DOHH2 (cell line): ENCODE results near the gene GKN1.

Source experiments
- H3F3A ChIP-seq: fragments of 200-600 bp; sonication (generic), shearing (Covaris generic); 2 replicates; pipeline ENCODE4 v1.6.0; 2016; ENCODE audit warnings: antibody characterized with exemption, mild to moderate bottlenecking; ENCODE audit not compliant: control insufficient read depth, insufficient read depth
- H3K27ac ChIP-seq: fragments of 200-600 bp; sonication (generic); 2 replicates; pipeline ENCODE4 v1.5.1; 2014; ENCODE audit warnings: low read depth, mild to moderate bottlenecking, low read length, moderate library complexity
- H3K27me3 ChIP-seq: fragments of 200-600 bp; sonication (generic); 2 replicates; pipeline ENCODE4 v1.6.1; 2014; ENCODE audit warnings: mild to moderate bottlenecking, low read length, mixed read lengths; ENCODE audit not compliant: control insufficient read depth
- H3K36me3 ChIP-seq: fragments of 200-600 bp; sonication (generic); 2 replicates; pipeline ENCODE4 v1.6.1; 2014; ENCODE audit warnings: mild to moderate bottlenecking, low read length, moderate library complexity, mixed read lengths; ENCODE audit not compliant: control insufficient read depth
- H3K4me1 ChIP-seq: fragments of 200-600 bp; sonication (generic); 2 replicates; pipeline ENCODE4 v1.6.1; 2014; ENCODE audit warnings: mild to moderate bottlenecking, low read length, mixed read lengths; ENCODE audit not compliant: control insufficient read depth
- H3K4me2 ChIP-seq: fragments of 200-600 bp; sonication (generic); 2 replicates; pipeline ENCODE4 v1.6.0; 2014; ENCODE audit warnings: mild to moderate bottlenecking, low read length, moderate library complexity
- H3K4me3 ChIP-seq: fragments of 200-600 bp; sonication (generic); 2 replicates; pipeline ENCODE4 v1.5.1; 2014; ENCODE audit warnings: mild to moderate bottlenecking, low read length, mixed read lengths
- H3K79me2 ChIP-seq: fragments of 200-600 bp; sonication (generic); 2 replicates; pipeline ENCODE4 v1.6.1; 2014; ENCODE audit warnings: mild to moderate bottlenecking, low read length, mixed read lengths; ENCODE audit not compliant: control insufficient read depth
- H3K9me2 ChIP-seq: fragments of 200-600 bp; sonication (generic); replicated peaks from 2 replicates; pipeline ENCODE4 v1.6.1; 2014; ENCODE audit warnings: mild to moderate bottlenecking, low read length, mixed read lengths; ENCODE audit not compliant: control insufficient read depth
- H3K9me3 ChIP-seq: fragments of 200-600 bp; sonication (generic); 2 replicates; pipeline ENCODE4 v1.6.1; 2014; ENCODE audit warnings: antibody characterized with exemption, low read length, mixed read lengths; ENCODE audit not compliant: control insufficient read depth, insufficient read depth
- H4K20me1 ChIP-seq: fragments of 200-600 bp; sonication (generic); 2 replicates; pipeline ENCODE4 v1.6.0; 2014; ENCODE audit warnings: low read depth, mild to moderate bottlenecking, antibody characterized with exemption, low read length, moderate library complexity; ENCODE audit not compliant: control insufficient read depth, insufficient read depth
- EZH2phosphoT487 ChIP-seq: fragments of 200-600 bp; sonication (generic); IDR thresholded peaks from 2 replicates; pipeline ENCODE4 v1.6.1; 2017; ENCODE audit warnings: borderline replicate concordance, mild to moderate bottlenecking, antibody characterized with exemption, low read length, moderate library complexity, mixed read lengths
- TF ChIP-seq, protein P1 (sequence below): fragments of 200-600 bp; sonication (generic); IDR thresholded peaks from one replicate; pipeline ENCODE4 v1.5.1; 2014; ENCODE audit warnings: antibody characterized with exemption, mild to moderate bottlenecking, low read depth, low read length; ENCODE audit not compliant: poor library complexity, severe bottlenecking

The GKN1 gene

GRCh38 chr2:68931149-68931711, 43.2 kb upstream of the GKN1 start:
- H4K20me1 ChIP-seq: no peaks in the 10 kb centered on the region
- no peaks in the 10 kb centered on the region for H3K9me2 ChIP-seq
- peaks cover 2% of the 10 kb centered on the region for H3K27me3 ChIP-seq
- no peaks in the 10 kb centered on the region for H3K36me3 ChIP-seq
- no peaks in the 10 kb centered on the region for H3F3A ChIP-seq
- H3K27ac ChIP-seq: no peak overlapping the region
- no peak overlapping the region for H3K4me2 ChIP-seq
- no peak overlapping the region for H3K4me3 ChIP-seq
- no peaks in the 10 kb centered on the region for H3K79me2 ChIP-seq
- TF ChIP-seq EZH2phosphoT487: no peak
- no peaks in the 10 kb centered on the region for H3K9me3 ChIP-seq
- H3K4me1 ChIP-seq: no peaks in the 10 kb centered on the region

DNA sequence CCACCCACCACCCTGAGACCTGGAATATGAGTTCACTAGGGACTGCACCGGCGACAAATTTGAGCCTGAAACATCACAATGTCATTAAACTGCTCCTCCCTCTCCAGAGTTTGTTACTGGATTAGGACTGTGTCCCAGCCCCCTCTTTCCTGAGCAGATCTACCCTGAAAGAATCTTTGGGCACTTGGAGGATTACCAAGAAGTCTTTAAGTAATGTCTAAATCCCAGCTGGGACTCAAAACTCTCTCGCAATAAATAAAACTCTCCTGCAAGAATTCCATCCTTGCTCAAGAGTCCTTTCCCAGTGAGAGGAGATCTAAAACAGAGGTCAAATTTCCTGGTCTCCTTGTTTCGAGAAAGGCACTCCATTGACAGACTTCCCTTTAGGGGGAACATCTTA, 42.6 kb upstream of the GKN1 start:
- H4K20me1 ChIP-seq: no peaks in the 10 kb centered on the region
- H3K27ac ChIP-seq: no peak overlapping the region
- TF ChIP-seq, protein P1, sequence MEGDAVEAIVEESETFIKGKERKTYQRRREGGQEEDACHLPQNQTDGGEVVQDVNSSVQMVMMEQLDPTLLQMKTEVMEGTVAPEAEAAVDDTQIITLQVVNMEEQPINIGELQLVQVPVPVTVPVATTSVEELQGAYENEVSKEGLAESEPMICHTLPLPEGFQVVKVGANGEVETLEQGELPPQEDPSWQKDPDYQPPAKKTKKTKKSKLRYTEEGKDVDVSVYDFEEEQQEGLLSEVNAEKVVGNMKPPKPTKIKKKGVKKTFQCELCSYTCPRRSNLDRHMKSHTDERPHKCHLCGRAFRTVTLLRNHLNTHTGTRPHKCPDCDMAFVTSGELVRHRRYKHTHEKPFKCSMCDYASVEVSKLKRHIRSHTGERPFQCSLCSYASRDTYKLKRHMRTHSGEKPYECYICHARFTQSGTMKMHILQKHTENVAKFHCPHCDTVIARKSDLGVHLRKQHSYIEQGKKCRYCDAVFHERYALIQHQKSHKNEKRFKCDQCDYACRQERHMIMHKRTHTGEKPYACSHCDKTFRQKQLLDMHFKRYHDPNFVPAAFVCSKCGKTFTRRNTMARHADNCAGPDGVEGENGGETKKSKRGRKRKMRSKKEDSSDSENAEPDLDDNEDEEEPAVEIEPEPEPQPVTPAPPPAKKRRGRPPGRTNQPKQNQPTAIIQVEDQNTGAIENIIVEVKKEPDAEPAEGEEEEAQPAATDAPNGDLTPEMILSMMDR: no peak
- no peak for TF ChIP-seq EZH2phosphoT487
- H3K36me3 ChIP-seq: no peaks in the 10 kb centered on the region
- H3K27me3 ChIP-seq: no peaks in the 10 kb centered on the region; the same call in 1 of the 2 replicates
- H3K9me3 ChIP-seq: no peaks in the 10 kb centered on the region
- H3K4me2 ChIP-seq: no peak overlapping the region
- no peaks in the 10 kb centered on the region for H3K79me2 ChIP-seq
- no peaks in the 10 kb centered on the region for H3K4me1 ChIP-seq
- no peak overlapping the region for H3K4me3 ChIP-seq
- H3K9me2 ChIP-seq: no peaks in the 10 kb centered on the region
- no peaks in the 10 kb centered on the region for H3F3A ChIP-seq

DNA sequence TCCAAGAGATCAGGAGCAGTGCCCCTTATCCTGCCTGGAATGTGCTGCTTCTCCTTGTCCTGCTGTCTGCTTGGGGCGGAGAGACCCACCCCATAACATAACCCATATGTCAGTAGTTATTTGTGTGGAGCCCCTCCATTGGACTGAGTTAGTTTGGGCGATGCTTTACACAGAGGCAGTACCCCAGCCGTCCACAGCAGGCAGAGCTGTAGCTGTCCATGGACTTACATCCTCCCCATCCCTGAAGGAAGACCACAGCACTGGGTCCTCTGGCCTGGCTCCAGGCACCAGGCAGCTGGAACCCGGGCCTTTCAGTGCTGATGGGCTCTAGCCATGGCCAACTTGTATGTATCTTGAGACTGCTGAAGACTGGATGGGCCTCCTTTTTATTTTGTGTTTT, 42.0 kb upstream of the GKN1 start:
- Histone ChIP-seq H3K9me3 (no peaks in the 10 kb centered on the region), H3K36me3 (no peaks in the 10 kb centered on the region), H3K9me2 (no peaks in the 10 kb centered on the region), H3K27ac (no peak overlapping the region), H4K20me1 (no peaks in the 10 kb centered on the region), H3K4me1 (no peaks in the 10 kb centered on the region), H3K79me2 (no peaks in the 10 kb centered on the region), H3K27me3 (peaks cover 4% of the 10 kb centered on the region), H3K4me2 (no peak overlapping the region), H3F3A (no peaks in the 10 kb centered on the region), H3K4me3 (no peak overlapping the region)
- TF ChIP-seq, protein P1: no peak
- TF ChIP-seq EZH2phosphoT487: no peak

DNA sequence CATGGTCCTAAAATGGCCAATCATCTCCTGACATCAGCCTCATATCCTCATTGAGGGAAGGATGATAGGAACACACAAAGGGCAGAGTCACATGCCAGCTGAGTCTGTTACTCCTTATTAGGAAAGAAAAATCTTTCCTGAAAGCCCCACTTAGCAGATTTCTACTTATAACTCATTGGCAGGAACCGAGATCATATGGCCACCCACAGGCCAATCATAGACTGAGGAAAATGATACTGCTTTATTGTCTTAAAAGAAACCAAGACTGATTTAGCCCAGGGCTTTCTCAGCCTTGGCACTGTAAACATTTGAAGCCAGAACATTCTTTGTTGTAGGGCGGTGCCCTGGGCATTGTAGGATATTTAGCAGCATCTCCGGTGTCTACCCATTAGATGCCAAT, 40.4 kb upstream of the GKN1 start:
- Histone ChIP-seq H4K20me1 (no peaks in the 10 kb centered on the region), H3K36me3 (no peaks in the 10 kb centered on the region), H3K79me2 (no peaks in the 10 kb centered on the region), H3K27me3 (peaks cover 4% of the 10 kb centered on the region), H3K9me2 (no peaks in the 10 kb centered on the region), H3K4me2 (no peak overlapping the region), H3K9me3 (no peaks in the 10 kb centered on the region), H3K4me3 (no peak overlapping the region), H3K27ac (no peak overlapping the region), H3K4me1 (no peaks in the 10 kb centered on the region), H3F3A (no peaks in the 10 kb centered on the region)
- no peak for TF ChIP-seq EZH2phosphoT487
- TF ChIP-seq, protein P1: no peak
